ENCODE measurements around the gene IGSF9B. TPM values are rescaled to one million over a fixed set of nuclear protein-coding genes. Genes with fewer than 3 reads are reported as not detected.
A peak's percentile ranks its signal among the peaks of the same experiment; 100 is the strongest.

The IGSF9B gene
- total RNA-seq, 4 donors from 2014 or later, result 2.1 to 5.1 (median 2.8) TPM

DNA sequence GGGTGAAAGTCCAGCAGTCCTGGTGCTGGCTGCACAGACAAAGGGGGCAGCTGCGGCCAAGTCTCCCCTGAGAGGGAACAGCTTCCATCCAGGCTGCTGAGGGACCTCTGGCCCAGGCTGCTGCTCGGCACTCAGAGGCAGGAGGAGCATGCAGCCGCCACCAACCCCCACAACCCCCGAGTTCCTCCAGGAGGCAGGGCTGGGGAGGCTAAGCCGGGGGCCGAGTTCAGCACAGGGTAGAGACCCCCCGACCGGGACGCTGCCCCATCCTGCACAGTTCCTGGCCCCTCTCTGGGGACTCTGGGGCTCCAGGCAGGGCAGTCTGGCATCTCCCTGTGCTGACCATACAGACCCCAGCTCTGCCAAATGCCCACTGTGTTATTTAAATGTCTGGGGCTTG lies 20.2 kb downstream of the IGSF9B start:
- H3K27me3 ChIP-seq, result no peaks in the 10 kb centered on the region
- no peak for DNase-seq (ENCODE audit: low spot score in 2 of 2)
- H3K9me3 ChIP-seq, result no peaks in the 10 kb centered on the region
- 38 to 80% methylated on average over 2 to 9 of the region's 9 CpGs for WGBS, 2 donors
- no peak overlapping the region for H3K4me3 ChIP-seq
- no peak overlapping the region for H3K27ac ChIP-seq
- no peak for TF ChIP-seq POLR2A (IDR thresholded peaks at IDR 0.05)
- TF ChIP-seq, protein P1, sequence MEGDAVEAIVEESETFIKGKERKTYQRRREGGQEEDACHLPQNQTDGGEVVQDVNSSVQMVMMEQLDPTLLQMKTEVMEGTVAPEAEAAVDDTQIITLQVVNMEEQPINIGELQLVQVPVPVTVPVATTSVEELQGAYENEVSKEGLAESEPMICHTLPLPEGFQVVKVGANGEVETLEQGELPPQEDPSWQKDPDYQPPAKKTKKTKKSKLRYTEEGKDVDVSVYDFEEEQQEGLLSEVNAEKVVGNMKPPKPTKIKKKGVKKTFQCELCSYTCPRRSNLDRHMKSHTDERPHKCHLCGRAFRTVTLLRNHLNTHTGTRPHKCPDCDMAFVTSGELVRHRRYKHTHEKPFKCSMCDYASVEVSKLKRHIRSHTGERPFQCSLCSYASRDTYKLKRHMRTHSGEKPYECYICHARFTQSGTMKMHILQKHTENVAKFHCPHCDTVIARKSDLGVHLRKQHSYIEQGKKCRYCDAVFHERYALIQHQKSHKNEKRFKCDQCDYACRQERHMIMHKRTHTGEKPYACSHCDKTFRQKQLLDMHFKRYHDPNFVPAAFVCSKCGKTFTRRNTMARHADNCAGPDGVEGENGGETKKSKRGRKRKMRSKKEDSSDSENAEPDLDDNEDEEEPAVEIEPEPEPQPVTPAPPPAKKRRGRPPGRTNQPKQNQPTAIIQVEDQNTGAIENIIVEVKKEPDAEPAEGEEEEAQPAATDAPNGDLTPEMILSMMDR (IDR thresholded peaks at IDR 0.05), result no peak
- no peak for TF ChIP-seq EP300 (IDR thresholded peaks at IDR 0.05)
- peaks cover 0 to 34% (median 0%) of the 10 kb centered on the region in 4 donors for H3K4me1 ChIP-seq
- H3K36me3 ChIP-seq, result peaks cover 0 to 5% (median 0%) of the 10 kb centered on the region in 3 donors

DNA sequence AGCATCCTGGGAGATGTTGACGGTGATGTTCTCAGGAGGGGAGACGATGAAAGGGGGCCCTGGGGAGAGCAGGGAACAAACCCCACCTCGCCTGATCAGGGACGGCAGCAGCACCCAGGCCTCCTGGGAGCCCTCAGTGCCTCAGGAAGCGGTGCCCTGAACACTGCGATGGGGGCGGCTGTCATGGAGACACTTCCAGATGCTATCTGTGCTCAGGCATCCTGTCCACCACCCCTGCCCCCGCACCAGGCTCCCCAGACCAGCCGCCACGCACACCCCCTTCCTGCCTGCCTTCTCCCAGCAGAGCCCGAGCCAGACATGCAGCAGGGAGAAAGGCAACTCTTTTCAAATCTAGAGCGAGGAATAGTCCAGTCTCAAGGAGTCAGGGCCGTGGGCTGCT lies 20.6 kb downstream of the IGSF9B start:
- H3K27me3 ChIP-seq, result no peaks in the 10 kb centered on the region
- H3K27ac ChIP-seq, result no peak overlapping the region
- peaks cover 0 to 5% (median 0%) of the 10 kb centered on the region in 3 donors for H3K36me3 ChIP-seq
- no peaks in the 10 kb centered on the region for H3K9me3 ChIP-seq
- H3K4me1 ChIP-seq, result peaks cover 0 to 34% (median 0%) of the 10 kb centered on the region in 4 donors
- 54 to 69% methylated on average over 9 to 13 of the region's 13 CpGs for WGBS, 2 donors
- no peak overlapping the region for H3K4me3 ChIP-seq
- TF ChIP-seq EP300 (IDR thresholded peaks at IDR 0.05), result no peak
- TF ChIP-seq, protein P1 (IDR thresholded peaks at IDR 0.05), result no peak
- no peak for TF ChIP-seq POLR2A (IDR thresholded peaks at IDR 0.05)
- DNase-seq (ENCODE audit: low spot score in 2 of 2), result no peak

DNA sequence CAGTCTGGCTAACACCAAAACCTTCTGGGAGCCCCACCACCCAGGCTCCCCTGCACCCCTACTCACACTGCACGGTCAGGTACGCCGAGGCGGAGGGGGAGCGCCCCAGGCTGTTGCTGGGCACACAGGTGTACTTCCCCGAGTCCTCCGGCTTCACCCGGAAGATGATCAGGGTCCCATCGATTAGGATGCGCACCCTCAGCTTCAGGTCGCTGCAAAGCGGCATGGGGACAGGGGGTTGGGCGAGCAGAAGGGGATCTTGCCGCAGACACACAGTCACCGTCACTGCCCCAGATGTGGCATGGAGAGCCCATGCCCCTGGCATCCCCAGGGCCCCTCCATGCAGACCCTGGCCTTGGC lies 21.2 kb downstream of the IGSF9B start:
- Histone ChIP-seq H3K9me3 (no peaks in the 10 kb centered on the region), H3K27me3 (no peaks in the 10 kb centered on the region), H3K4me1 (peaks cover 0 to 34% (median 0%) of the 10 kb centered on the region in 4 donors), H3K27ac (no peak overlapping the region), H3K4me3 (no peak overlapping the region), H3K36me3 (peaks cover 0 to 8% (median 0%) of the 10 kb centered on the region in 3 donors)
- no peak for DNase-seq (ENCODE audit: low spot score in 2 of 2)
- no peak for TF ChIP-seq POLR2A (IDR thresholded peaks at IDR 0.05)
- TF ChIP-seq EP300 (IDR thresholded peaks at IDR 0.05), result no peak
- TF ChIP-seq, protein P1 (IDR thresholded peaks at IDR 0.05), result no peak
- 86 to 94% methylated on average over 14 to 15 of the region's 15 CpGs for WGBS, 2 donors

DNA sequence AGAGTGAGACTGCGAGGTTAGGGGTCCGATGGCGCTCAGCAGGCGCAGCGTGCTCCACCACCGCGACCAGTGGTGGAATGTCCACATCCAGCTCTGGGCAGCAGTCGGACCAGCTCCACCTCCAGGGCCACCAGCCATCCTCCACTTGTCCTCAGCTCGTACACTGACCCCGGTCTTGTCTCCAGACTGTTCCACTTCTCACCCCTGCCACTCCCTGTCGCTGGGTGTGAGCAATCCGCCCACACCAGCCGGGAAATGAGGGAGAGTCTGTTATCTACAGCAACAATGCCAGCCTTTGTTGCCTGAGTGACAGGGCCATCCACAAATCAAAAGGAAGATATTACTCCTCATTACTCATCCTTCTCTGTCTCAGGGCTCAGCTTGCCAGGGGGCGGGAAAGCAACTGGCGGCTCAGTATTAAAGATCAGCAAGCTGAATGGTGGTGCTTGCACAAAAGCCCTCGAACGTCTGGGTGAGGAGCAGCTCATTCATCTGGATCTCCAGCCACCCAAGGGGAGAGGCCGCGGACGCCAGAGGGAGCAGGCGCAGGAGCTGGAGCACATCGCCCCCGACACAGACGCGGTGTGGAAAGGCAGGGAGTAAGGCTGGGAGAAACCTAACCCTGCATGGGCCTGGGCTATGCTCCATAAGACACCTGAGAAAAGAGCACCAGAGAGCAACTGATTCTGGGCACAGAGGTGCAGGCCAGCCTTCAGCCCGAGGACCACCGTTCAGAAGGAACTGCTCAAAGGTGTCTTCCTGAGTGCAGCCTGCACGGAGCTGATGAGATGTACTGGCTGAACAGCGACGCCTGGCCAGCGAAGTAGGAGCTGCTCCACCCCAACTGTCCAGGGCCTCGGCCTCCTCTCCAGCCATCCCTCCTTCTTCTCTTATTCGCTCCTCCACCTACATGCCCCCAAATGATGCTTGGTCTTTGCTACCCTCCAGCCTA lies 21.9 kb downstream of the IGSF9B start:
- H3K27ac ChIP-seq, result peak overlapping the region in 1 of 4 donors; percentile 48
- no peaks in the 10 kb centered on the region for H3K9me3 ChIP-seq
- H3K4me1 ChIP-seq, result peaks cover 0 to 34% (median 0%) of the 10 kb centered on the region in 4 donors
- no peak overlapping the region for H3K4me3 ChIP-seq
- H3K36me3 ChIP-seq, result peaks cover 0 to 15% (median 0%) of the 10 kb centered on the region in 3 donors
- no peaks in the 10 kb centered on the region for H3K27me3 ChIP-seq
- WGBS, 2 donors, result 56 to 64% methylated on average over 33 of the region's 33 CpGs
- TF ChIP-seq EP300 (IDR thresholded peaks at IDR 0.05), result peak; percentile 12 to 92
- peak in 1 of 2 donors; percentile 27 for TF ChIP-seq POLR2A (IDR thresholded peaks at IDR 0.05)
- TF ChIP-seq, protein P1 (IDR thresholded peaks at IDR 0.05), result no peak
- peak; percentile 27 to 32 for DNase-seq (ENCODE audit: low spot score in 2 of 2)

DNA sequence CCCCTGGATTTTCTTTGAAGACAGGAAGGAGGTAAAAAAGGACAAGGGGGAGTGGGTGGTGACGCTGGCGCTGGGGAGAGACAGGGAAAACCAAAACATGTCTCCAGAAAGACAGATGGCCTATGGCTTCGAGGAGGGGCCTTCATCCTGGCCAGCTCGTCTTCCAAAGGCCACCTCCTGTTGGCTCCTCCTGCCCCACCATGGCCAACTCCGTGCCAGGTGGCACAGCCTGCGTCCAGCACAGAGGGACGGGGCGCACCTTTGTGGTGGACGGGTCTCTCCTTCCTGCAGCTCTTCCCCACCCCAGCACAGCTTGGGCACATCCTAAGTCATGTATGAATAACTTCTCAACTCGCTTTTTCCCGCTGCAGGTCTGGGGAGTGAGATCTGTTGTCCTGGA lies 22.7 kb downstream of the IGSF9B start:
- Histone ChIP-seq H3K9me3 (no peaks in the 10 kb centered on the region), H3K4me1 (peaks cover 0 to 34% (median 0%) of the 10 kb centered on the region in 4 donors), H3K27me3 (no peaks in the 10 kb centered on the region), H3K4me3 (no peak overlapping the region), H3K36me3 (peaks cover 0 to 14% (median 0%) of the 10 kb centered on the region in 3 donors), H3K27ac (peak overlapping the region in 1 of 4 donors; percentile 48)
- TF ChIP-seq EP300 (IDR thresholded peaks at IDR 0.05), result no peak
- TF ChIP-seq, protein P1 (IDR thresholded peaks at IDR 0.05), result no peak
- no peak for TF ChIP-seq POLR2A (IDR thresholded peaks at IDR 0.05)
- DNase-seq (ENCODE audit: low spot score in 2 of 2), result no peak
- WGBS, 2 donors, result 81 to 89% methylated on average over 11 of the region's 11 CpGs
